ENCODE measurements around the gene SH3BP5.

DNA sequence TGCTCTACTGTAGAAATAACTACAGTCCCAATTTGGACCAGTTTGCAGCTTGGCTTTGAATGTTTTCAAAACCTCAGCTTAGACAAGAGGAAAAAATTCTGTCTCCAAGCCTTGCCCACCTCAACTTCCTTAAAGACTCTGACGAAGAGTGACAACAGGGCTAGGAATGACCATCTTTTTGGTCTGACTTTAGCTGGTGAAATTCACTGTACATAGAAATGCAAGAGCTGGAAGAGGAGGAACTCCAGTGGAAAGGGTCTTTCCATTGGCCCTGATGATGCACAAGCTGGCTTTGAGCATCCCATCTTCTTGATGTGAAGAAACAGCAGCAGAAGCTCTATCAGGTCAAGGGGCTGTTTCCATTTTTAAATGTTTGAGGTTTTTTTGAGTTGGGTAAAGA lies 22.7 kb upstream of the SH3BP5 start:
- TF ChIP-seq, protein P1, sequence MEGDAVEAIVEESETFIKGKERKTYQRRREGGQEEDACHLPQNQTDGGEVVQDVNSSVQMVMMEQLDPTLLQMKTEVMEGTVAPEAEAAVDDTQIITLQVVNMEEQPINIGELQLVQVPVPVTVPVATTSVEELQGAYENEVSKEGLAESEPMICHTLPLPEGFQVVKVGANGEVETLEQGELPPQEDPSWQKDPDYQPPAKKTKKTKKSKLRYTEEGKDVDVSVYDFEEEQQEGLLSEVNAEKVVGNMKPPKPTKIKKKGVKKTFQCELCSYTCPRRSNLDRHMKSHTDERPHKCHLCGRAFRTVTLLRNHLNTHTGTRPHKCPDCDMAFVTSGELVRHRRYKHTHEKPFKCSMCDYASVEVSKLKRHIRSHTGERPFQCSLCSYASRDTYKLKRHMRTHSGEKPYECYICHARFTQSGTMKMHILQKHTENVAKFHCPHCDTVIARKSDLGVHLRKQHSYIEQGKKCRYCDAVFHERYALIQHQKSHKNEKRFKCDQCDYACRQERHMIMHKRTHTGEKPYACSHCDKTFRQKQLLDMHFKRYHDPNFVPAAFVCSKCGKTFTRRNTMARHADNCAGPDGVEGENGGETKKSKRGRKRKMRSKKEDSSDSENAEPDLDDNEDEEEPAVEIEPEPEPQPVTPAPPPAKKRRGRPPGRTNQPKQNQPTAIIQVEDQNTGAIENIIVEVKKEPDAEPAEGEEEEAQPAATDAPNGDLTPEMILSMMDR (IDR thresholded peaks at IDR 0.05; ENCODE audit: low read depth, low read length): no peak
- no peak for TF ChIP-seq POLR2A (IDR thresholded peaks at IDR 0.05; ENCODE audit: extremely low read depth, insufficient read length)
- TF ChIP-seq, protein P2, sequence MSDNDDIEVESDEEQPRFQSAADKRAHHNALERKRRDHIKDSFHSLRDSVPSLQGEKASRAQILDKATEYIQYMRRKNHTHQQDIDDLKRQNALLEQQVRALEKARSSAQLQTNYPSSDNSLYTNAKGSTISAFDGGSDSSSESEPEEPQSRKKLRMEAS (IDR thresholded peaks at IDR 0.05; ENCODE audit: low read depth, low read length): no peak
